Measurements from ENCODE around the gene SKI.

DNA sequence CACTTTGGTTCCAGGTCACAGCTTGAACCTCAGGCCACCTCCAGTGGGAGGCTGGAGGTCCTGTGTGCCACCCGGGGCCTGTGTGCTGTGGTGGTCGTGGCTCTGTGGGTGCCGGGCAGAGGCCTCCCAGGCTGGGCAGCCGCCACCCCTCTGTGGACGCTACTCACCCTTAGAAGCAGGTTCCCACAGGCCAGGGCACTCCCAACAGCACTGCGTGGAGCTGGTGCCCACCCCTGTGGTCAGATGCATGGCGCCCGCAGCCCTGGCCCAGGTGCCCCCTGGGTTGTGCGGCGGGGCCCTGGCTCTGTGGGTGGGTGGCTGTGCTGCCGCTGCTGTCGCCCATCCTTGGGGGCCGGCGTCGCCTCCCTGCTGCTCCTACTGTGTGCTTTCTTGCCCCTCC is 39.7 kb downstream of the SKI start:
- TF ChIP-seq, protein P1, sequence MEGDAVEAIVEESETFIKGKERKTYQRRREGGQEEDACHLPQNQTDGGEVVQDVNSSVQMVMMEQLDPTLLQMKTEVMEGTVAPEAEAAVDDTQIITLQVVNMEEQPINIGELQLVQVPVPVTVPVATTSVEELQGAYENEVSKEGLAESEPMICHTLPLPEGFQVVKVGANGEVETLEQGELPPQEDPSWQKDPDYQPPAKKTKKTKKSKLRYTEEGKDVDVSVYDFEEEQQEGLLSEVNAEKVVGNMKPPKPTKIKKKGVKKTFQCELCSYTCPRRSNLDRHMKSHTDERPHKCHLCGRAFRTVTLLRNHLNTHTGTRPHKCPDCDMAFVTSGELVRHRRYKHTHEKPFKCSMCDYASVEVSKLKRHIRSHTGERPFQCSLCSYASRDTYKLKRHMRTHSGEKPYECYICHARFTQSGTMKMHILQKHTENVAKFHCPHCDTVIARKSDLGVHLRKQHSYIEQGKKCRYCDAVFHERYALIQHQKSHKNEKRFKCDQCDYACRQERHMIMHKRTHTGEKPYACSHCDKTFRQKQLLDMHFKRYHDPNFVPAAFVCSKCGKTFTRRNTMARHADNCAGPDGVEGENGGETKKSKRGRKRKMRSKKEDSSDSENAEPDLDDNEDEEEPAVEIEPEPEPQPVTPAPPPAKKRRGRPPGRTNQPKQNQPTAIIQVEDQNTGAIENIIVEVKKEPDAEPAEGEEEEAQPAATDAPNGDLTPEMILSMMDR (IDR thresholded peaks at IDR 0.05; ENCODE audit: low read depth, low read length): no peak
- TF ChIP-seq EZH2phosphoT487 (IDR thresholded peaks at IDR 0.05; ENCODE audit: low read depth): no peak

All from OCI-LY3 (cell line).